Measurements from ENCODE around the gene EYA2.

GRCh38 chr20:46959821-46960220 lies 65.2 kb downstream of the EYA2 start:
- TF ChIP-seq CTCF (IDR thresholded peaks at IDR 0.05; ENCODE audit: low read depth, low read length, missing input control) (no peak), GABPA (IDR thresholded peaks at IDR 0.05 in 1 of 2, conservative IDR thresholded peaks at IDR 0.05 in 1 of 2) (no peak)
